Cardiac fibroblast (primary cell): ENCODE measurements around the gene SEC14L3.
"Not testable (repeated sequence)": the region's sequence is repeated elsewhere in the genome, so short reads cannot be mapped to it uniquely, and the experiment has no call there.

ENCODE experiments used
- DNase-seq, 2 donors: peaks; one replicate each; pipeline versions ENCODE4 v3.0.0 to v3.0.0-alpha.2; 2010; ENCODE audit warnings: low read depth in 2 of 2
- H3K4me3 ChIP-seq, 2 donors: replicated peaks in 1 of 2; 1 replicate in 1 of 2; 2 replicates in 1 of 2; pipeline ENCODE4 v1.5.1; 2011; ENCODE audit warnings: low read depth in 2 of 2, low read length in 2 of 2, mild to moderate bottlenecking in 2 of 2, moderate library complexity in 1 of 2
- TF ChIP-seq, protein P1 (sequence below): IDR thresholded peaks from one replicate; pipeline ENCODE4 v1.5.1; 2011; ENCODE audit warnings: low read depth, mild to moderate bottlenecking, low read length, inconsistent platforms

SEC14L3 gene

DNA sequence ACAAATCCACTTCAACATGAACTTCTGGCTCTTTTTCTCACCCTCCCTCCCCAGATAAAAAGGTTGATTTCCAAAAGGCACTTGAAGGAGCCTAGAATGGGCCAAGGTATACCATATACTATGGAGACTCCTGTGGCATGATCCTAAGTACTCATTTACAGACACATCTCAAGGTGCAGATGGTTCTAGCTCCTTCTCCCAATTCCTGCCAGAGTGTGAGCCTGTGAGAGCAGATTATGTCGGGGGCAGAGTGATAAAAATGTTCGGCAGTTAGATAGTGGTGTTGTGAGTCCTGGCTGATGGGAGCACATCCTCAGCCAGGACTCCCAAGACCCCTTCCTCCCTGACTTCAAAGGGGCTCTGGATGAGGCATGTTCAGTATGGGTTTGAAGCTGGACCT is 8.2 kb upstream of the SEC14L3 start:
- TF ChIP-seq, protein P1, sequence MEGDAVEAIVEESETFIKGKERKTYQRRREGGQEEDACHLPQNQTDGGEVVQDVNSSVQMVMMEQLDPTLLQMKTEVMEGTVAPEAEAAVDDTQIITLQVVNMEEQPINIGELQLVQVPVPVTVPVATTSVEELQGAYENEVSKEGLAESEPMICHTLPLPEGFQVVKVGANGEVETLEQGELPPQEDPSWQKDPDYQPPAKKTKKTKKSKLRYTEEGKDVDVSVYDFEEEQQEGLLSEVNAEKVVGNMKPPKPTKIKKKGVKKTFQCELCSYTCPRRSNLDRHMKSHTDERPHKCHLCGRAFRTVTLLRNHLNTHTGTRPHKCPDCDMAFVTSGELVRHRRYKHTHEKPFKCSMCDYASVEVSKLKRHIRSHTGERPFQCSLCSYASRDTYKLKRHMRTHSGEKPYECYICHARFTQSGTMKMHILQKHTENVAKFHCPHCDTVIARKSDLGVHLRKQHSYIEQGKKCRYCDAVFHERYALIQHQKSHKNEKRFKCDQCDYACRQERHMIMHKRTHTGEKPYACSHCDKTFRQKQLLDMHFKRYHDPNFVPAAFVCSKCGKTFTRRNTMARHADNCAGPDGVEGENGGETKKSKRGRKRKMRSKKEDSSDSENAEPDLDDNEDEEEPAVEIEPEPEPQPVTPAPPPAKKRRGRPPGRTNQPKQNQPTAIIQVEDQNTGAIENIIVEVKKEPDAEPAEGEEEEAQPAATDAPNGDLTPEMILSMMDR = no peak
- no peak for DNase-seq
- no peak overlapping the region for H3K4me3 ChIP-seq

DNA sequence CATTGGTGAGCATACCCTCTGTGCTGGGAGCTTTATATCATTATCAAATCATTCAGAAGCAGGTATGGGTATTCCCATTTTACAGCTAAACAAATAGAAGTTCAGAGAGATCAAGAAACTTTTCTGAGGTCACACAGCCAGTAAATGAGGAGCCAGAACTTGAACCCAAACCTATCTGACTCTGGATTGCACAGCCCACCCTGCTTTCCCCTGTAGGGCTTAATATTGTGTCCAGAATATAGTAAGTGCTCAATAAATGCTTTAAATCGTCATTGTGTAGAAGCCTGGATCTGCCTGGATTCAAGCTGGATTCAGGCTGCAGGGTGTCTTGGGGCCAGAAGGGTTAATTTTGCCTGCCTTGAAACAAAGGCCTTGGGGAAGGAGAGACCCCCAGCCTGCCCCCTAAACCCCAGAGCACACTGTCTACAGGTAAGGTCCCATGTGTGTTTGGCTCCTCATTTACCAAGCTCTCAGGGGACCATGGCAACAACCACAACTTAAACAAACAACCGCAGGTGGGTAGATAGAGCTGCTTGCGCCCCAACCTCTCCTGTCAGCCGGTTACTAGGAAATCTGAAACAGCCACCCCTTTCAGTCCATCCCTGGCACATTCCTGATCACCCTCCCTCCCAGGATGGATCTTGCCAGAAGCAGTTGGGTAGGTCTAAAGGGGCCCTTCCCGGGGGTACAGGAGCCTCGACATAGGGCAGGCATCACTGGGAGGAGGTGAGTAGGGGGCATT is 3.0 kb upstream of the SEC14L3 start:
- no peak for DNase-seq
- TF ChIP-seq, protein P1 = no peak
- H3K4me3 ChIP-seq = no peak overlapping the region

DNA sequence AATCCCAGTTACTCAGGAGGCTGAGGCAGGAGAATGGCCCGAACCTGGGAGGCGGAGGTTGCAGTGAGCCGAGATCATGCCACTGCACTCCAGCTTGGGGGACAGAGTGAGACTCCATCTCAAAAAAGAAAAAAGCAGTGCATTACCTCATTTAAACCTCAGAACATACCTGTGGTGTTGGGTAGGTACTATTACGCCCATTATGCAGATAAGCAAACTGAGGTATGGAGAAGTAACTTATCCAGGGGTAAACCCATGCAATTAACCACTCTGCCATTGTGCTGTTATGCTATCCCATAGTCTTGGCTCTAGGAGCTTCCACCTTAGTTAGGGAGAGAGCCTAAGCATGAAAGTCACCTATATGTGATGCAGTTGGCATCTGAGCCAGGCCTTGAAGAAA is 2.3 kb upstream of the SEC14L3 start:
- TF ChIP-seq, protein P1 = no peak
- no peak for DNase-seq
- H3K4me3 ChIP-seq = no peak overlapping the region

DNA sequence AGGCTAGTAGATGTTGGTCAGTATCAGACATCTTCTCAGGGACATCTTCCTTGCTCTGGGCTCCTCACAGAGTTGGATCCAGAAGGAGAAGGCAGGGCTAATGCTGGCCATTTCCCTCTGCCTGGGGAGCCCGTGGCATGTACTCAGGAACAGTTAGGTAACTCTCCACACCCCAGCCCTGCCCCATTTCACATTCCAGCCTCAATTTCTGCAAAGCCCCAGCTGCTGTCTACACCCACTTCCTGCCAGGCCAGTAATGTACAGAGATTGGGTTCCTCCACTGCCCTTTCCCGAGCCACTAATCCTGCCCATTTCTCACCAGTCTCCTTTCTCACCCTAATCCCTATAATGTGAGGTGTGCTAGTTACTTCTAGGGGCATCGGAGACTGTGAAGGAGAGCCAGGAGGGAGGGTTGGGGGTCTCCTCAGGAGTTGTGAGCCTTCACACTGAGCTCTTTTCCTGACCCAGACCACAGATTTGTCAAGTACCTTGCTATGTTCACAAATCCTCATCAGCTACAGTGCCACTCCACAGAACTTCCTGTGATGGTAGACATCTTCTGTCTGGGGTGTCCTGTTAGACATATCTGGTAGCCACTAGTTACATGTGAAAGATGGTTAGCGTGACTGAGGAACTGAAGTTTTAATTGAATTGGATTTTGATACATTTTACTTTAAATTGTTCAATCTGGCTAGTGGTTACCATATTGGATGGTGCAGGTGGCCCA is 1.3 kb upstream of the SEC14L3 start:
- DNase-seq = no peak
- TF ChIP-seq, protein P1 = no peak
- no peak overlapping the region for H3K4me3 ChIP-seq

DNA sequence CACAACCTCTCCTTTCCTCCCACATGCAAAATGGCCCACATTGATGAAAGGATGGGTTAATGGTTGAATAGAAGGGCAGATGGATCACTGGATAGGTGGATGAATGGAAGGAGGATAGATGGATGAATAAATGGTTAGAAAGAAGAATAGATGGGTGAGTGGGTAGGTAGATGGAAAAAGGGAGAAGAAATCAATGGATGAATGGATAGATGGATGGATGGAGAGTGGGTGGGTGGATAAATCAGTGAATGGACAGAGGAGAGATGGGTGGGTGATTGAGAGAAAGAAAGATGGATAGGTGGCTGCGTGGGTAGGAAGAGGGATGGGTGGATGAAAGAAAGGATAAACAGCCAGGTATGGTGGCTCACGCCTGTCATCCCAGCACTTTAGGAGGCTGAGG is 1.2 kb downstream of the SEC14L3 start:
- TF ChIP-seq, protein P1 = no peak
- H3K4me3 ChIP-seq = no peak overlapping the region
- DNase-seq = no peak

DNA sequence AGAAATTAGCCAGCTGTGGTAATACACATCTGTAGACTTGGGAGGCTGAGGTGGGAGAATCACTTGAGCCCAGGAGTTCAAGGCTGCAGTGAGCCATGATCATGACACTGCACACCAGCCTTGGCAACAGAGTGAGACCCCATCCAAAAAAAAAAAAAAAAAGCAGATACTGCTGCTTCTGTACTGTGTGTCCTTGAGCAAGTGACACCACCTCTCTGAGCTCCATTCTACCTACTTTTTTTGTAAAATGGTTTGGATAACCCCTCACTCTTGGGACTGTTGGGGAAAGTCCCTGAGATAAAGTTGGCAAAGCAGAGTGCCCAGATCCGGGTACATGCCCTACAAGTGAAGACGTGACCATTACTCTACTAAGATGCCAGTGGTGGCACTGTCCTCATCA is 2.7 kb downstream of the SEC14L3 start:
- TF ChIP-seq, protein P1 = no peak
- H3K4me3 ChIP-seq = no peak overlapping the region
- no peak for DNase-seq

DNA sequence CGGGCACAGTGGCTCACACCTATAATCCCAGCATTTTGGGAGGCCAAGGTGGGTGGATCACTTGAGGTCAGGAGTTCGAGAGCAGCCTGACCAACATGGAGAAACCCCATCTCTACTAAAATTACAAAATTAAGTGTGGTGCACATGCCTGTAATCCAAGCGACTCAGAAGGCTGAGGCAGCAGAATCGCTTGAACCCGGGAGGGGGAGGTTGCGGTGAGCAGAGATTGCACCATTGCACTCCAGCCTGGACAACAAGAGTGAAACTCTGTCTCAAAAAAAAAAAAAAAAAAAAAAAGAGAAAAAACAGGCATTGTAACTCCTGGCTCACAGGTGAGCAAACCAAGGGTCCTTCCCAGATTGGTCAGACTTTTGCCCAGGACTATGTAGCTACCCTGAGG is 11.3 kb downstream of the SEC14L3 start:
- H3K4me3 ChIP-seq, DNase-seq: not testable (repeated sequence)
